Activated naive CD8-positive, alpha-beta T cell treated with anti-CD3 and anti-CD28 coated beads, Interleukin-2, amount 50 U/mL, for 24 hours (primary cell): ENCODE data around the gene S1PR2.
"Not testable (repeated sequence)": the region's sequence is repeated elsewhere in the genome, so short reads cannot be mapped to it uniquely, and the experiment has no call there.

Source experiments
- ATAC-seq: fragments of 150-1000 bp; cut with Tn5 transposase; one replicate; pipeline ENCODE4 v1.10.0; 2021
- DNase-seq: peaks from one replicate; pipeline ENCODE4 v3.0.0; 2021
- H3K27ac Mint-ChIP-seq: one replicate; pipeline ENCODE4 v1.8.0; 2021; ENCODE audit warnings: mild to moderate bottlenecking, mixed read lengths
- H3K27me3 Mint-ChIP-seq: one replicate; pipeline ENCODE4 v1.8.0; 2021; ENCODE audit warnings: mixed read lengths
- H3K36me3 Mint-ChIP-seq: one replicate; pipeline ENCODE4 v1.8.0; 2021; ENCODE audit warnings: low read depth, mixed read lengths
- H3K4me1 Mint-ChIP-seq: one replicate; pipeline ENCODE4 v1.8.0; 2021; ENCODE audit warnings: mixed read lengths
- H3K4me3 Mint-ChIP-seq: one replicate; pipeline ENCODE4 v1.8.0; 2021; ENCODE audit warnings: mild to moderate bottlenecking, moderate library complexity, mixed read lengths
- H3K9me3 Mint-ChIP-seq: one replicate; pipeline ENCODE4 v1.8.0; 2021; ENCODE audit warnings: mixed read lengths

Gene S1PR2

DNA sequence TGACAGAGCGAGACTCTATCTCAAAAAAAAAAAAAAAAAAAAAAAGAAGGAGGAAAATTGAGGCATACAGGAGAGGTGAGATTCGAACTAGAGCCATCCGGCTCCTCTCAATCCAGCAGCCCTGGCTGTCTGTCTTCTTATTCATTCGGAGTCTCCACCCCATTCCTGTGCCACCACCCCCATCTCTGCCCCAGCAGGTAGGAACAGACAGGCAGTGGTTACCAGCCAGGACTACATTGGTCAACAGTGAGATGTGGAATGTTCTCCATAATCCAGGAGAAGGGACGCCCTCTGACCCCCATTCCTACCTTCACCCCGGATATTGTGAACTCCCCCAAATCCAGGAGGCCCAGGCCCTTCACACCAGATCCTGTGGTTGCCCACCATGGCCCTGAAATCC, 6.6 kb upstream of the S1PR2 start:
- Mint-ChIP-seq H3K27me3 (no peaks in the 10 kb centered on the region), H3K27ac (no peak overlapping the region), H3K4me3 (no peak overlapping the region), H3K36me3 (no peaks in the 10 kb centered on the region), H3K9me3 (no peaks in the 10 kb centered on the region), H3K4me1 (peaks cover 29% of the 10 kb centered on the region)
- DNase-seq (no peak), ATAC-seq (no peak)

DNA sequence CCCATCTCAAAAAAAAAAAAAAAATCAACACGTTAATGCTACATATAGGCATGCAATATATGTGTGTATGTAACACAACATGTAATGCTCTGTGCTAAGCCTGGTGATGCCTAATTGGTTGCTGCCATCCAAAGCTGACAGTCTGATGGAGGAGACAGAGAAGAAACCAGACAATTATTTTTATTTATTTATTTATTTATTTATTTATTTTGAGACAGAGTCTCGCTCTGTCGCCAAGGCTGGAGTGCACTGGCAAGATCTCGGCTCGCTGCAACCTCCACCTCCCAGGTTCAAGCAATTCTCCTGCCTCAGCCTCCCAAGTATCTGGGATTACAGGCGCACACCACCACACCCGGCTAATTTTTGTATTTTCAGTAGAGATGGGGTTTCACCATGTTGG, 4.3 kb upstream of the S1PR2 start:
- H3K27ac Mint-ChIP-seq, result peak overlapping the region; percentile 98
- H3K9me3 Mint-ChIP-seq, H3K27me3 Mint-ChIP-seq, H3K4me3 Mint-ChIP-seq, ATAC-seq, DNase-seq, H3K36me3 Mint-ChIP-seq: not testable (repeated sequence)
- peaks cover 35% of the 10 kb centered on the region for H3K4me1 Mint-ChIP-seq

DNA sequence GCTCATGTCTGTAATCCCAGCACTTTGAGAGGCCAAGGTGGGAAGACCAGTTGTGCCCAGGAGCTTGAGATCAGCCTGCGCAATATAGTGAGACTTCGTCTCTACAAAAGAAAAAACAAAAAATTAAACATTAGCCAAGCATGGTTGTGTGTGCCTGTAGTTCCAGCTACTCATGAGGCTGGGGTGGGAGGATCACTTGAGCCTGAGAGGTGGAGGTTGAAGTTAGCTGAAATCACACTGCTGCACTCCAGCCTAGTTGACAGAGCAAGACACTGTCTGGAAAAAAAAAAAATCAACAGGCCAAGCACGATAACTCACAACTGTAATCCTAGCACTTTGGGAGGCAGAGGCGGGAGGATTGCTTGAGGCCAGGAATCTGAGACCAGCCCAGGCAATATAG, 3.9 kb upstream of the S1PR2 start:
- H3K36me3 Mint-ChIP-seq, result no peaks in the 10 kb centered on the region
- no peaks in the 10 kb centered on the region for H3K9me3 Mint-ChIP-seq
- H3K27ac Mint-ChIP-seq, result peak overlapping the region; percentile 98
- no peak for DNase-seq
- H3K27me3 Mint-ChIP-seq, result no peaks in the 10 kb centered on the region
- H3K4me3 Mint-ChIP-seq, result no peak overlapping the region
- ATAC-seq, result no peak
- peaks cover 35% of the 10 kb centered on the region for H3K4me1 Mint-ChIP-seq

DNA sequence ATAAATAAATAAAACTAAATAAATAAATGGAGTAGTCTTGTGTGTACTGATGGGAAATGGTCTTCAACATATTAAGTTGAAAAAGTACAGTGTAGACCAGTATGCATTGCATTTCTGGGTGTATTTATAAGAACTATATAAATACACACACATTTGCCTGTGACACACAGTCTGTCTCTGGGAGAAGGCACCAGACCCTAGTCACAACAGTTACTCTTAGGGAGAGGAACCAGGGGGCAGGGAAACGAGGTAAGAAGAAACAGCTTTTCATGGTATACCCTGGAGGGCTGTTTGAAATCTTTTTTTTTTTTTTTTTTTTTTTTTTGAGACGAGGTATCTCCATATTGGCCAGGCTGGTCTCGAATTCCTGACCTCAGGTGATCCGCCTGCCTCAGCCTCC, 2.8 kb upstream of the S1PR2 start:
- H3K4me1 Mint-ChIP-seq, result peaks cover 38% of the 10 kb centered on the region
- H3K4me3 Mint-ChIP-seq, result no peak overlapping the region
- no peaks in the 10 kb centered on the region for H3K36me3 Mint-ChIP-seq
- H3K27ac Mint-ChIP-seq, result no peak overlapping the region
- H3K27me3 Mint-ChIP-seq, result no peaks in the 10 kb centered on the region
- ATAC-seq (no peak), DNase-seq (no peak)
- H3K9me3 Mint-ChIP-seq, result no peaks in the 10 kb centered on the region

DNA sequence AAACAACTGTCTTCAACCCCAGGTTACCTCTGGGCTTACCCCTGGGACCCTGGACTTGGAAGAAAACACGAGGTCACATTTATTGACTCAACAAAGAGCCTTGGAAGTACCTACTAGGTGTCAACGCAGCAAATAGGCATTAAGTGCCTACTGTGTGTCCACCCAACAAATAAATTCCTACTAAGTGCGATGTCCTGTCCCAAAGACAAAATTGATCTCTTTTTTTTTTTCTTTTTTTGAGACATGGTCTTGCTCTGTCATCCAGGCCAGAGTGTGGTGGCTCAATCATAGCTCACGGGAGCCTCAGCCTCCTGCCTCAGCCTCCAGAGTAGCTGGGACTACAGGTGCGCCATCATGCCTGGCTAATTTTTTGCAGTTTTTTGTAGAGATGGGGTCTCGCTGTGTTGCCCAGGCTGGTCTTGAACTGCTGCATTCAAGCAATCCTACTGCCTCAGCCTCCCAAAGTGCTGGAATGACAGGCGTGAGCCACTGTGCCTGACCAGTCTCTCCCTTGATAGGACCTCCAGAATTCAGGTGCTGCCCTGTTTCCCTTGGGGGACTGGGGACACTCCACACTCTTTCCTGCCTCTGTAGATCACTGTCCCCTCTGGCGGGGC, 589 bp upstream of the S1PR2 start:
- peaks cover 34% of the 10 kb centered on the region for H3K4me1 Mint-ChIP-seq
- ATAC-seq, result no peak
- no peaks in the 10 kb centered on the region for H3K9me3 Mint-ChIP-seq
- DNase-seq, result no peak
- no peaks in the 10 kb centered on the region for H3K27me3 Mint-ChIP-seq
- H3K36me3 Mint-ChIP-seq, result no peaks in the 10 kb centered on the region
- H3K4me3 Mint-ChIP-seq, result peak overlapping the region; percentile 71
- H3K27ac Mint-ChIP-seq, result peak overlapping the region; percentile 27

DNA sequence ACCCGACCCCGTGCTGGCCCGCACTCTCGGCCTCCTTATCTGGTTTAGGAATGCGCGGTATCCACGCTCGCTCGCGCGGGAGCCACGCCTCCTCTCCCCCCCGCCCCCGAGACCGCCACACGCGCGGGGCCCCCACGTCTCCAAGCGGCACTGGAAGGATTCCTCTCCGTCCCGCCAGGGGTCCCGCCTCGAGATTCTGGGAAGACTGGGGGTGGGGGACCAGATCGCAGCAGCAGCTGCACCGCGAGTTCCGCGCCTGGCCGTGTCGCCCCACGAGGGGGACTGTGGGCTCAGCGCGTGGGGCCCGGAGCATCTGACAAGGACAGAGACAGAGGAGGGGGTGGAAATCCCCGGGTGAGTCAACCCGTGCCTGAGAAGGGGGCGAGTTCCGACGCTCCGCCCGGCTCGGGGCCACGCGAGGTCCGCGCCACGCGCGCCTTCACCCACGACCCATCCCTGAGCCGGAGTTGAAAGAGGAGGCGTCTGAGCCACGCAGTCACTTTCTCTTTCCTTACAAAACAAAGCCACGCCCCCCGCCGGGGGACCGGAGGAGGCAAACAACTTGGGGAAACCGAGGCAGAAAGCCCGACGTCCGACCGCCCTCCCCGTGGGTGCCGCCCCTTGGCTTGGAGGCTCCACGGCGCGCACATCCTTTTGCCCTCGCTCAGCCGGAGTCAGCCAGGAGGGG, 814 bp downstream of the S1PR2 start:
- Mint-ChIP-seq H3K4me1 (peaks cover 22% of the 10 kb centered on the region), H3K36me3 (no peaks in the 10 kb centered on the region), H3K27me3 (no peaks in the 10 kb centered on the region), H3K27ac (peak overlapping the region; percentile 81), H3K4me3 (peak overlapping the region; percentile 79), H3K9me3 (no peaks in the 10 kb centered on the region)
- ATAC-seq (peak; percentile 33), DNase-seq (peak; percentile 64)

DNA sequence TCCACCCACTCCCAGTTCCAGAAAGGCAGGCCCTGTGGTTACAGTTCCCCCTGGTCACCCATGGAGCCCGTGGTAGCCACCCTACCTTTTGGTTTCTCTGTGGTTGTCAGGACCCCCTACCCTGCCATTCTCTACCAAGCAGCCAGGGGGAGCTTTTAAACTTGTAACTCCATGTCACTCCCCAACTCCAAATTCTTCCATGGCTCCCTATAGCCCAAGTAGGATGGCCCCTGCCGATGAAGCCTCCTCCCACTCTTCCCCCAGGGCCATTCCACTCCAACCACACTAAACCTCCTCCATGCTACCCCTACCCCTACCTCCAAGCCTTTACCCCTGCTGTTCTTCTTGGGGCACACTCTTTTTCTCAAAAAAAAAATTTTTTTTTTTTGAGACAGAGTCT, 2.2 kb downstream of the S1PR2 start:
- Mint-ChIP-seq H3K27ac (peak overlapping the region; percentile 81), H3K4me3 (no peak overlapping the region)
- no peak for ATAC-seq

DNA sequence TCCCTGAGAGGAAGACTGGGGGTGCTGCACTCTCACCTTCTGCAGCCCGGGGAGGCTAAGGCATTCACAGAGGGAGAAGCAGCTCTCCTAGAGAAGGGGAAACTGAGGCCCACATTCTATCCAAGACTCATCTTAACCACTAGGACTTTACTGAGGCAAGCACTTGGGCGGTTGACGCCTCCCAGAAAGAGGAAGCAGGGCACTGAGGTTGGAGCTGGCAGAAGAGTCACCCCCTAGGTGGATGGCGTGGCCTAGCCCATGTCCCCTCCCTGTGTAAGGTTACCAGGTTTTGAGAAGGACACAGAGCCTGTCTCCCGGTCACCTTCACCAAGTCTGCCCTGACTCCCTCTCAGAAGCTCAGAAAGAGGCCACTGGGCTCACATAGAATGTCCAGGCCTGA, 2.7 kb downstream of the S1PR2 start:
- Mint-ChIP-seq H3K36me3 (no peaks in the 10 kb centered on the region), H3K4me1 (peaks cover 18% of the 10 kb centered on the region), H3K4me3 (no peak overlapping the region), H3K27me3 (no peaks in the 10 kb centered on the region), H3K9me3 (no peaks in the 10 kb centered on the region), H3K27ac (no peak overlapping the region)
- ATAC-seq (no peak), DNase-seq (no peak)

More for the DNA sequence above, 2.2 kb downstream of the S1PR2 start:
- peaks cover 18% of the 10 kb centered on the region for H3K4me1 Mint-ChIP-seq
- H3K27me3 Mint-ChIP-seq, result no peaks in the 10 kb centered on the region
- DNase-seq, result peak; percentile 36
- H3K36me3 Mint-ChIP-seq, result no peaks in the 10 kb centered on the region
- H3K9me3 Mint-ChIP-seq, result no peaks in the 10 kb centered on the region

DNA sequence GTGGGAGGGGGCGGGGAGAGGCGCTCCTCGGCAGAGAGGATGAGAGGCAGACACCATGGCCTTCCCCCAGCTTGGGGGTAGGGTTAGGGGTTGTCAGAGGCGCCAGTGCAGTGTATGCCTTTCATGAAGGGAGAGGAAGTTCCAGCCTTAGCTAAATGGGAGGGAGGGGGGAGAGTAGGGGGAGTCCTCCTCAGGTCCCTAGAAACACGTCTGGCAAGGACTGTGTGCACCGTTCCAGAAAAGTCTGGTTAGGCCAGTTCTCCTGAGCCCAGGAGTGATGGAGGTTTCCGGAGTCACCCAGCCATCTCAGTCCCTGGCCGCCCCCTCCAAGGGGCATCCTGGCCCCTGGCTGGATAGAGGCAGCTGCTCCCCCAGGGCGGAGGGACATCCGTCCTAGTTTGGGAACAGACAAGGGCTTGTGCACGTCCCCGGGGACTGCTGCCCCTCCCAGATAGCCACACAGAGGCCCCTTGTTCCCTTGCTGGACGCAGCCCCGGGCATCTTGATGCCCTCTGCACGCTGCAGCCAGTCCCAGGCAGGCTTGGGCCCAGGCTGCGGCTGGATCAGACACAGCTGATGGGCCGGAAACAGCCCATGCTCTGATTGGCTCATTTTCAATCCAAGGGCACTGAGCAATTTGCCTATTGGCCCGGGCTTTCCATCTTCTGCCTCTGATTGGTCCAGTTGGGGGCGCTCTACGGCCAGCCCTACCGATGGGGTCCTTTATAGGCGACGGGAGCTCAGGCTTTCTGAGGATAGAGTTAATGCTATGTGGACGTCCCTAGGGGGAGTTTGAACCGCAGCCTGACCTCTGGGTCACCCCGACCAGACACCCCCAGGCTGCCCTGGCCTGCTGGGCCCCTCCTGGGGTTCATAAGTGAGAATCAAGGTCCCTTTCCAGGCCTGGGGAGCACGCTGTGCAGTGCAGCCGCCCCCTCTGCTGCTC, 3.8 kb downstream of the S1PR2 start:
- ATAC-seq, result no peak
- no peaks in the 10 kb centered on the region for H3K9me3 Mint-ChIP-seq
- no peaks in the 10 kb centered on the region for H3K27me3 Mint-ChIP-seq
- no peak for DNase-seq
- H3K4me3 Mint-ChIP-seq, result no peak overlapping the region
- peaks cover 18% of the 10 kb centered on the region for H3K4me1 Mint-ChIP-seq
- H3K27ac Mint-ChIP-seq, result no peak overlapping the region
- H3K36me3 Mint-ChIP-seq, result no peaks in the 10 kb centered on the region

DNA sequence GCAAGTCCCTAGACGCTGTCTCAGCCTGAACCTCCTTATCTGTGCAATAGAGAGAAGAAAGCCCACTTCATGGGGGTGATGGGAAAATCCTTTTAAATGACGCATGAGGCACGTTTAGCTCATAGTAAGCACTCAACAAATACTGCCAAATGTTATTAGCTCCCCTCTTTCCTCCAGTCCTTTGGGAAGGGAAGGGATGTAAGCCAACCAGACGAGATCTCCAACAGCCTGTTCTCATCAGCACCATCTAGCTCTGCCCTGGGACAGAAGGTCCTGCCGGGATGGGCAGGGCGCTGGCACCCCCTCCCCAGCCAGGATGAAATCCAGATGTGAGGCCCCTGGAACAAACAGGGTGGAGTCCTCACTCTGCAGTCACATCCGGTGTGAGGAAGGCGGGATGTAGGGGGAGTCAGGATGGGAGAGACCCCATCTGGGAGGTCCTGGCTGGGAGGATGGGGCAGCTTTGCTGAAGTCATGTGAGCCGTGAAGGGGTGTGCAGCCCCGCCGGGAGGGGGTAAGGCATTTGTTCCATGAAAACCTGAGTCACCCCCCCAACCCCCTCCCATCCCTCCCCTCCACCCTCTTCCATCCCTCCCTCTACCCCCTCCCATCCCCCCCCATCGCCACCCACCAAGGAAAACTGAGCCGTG, 4.6 kb downstream of the S1PR2 start:
- peaks cover 13% of the 10 kb centered on the region for H3K4me1 Mint-ChIP-seq
- no peak for ATAC-seq
- DNase-seq, result no peak
- no peak overlapping the region for H3K4me3 Mint-ChIP-seq
- no peaks in the 10 kb centered on the region for H3K9me3 Mint-ChIP-seq
- no peak overlapping the region for H3K27ac Mint-ChIP-seq
- no peaks in the 10 kb centered on the region for H3K27me3 Mint-ChIP-seq
- H3K36me3 Mint-ChIP-seq, result no peaks in the 10 kb centered on the region

DNA sequence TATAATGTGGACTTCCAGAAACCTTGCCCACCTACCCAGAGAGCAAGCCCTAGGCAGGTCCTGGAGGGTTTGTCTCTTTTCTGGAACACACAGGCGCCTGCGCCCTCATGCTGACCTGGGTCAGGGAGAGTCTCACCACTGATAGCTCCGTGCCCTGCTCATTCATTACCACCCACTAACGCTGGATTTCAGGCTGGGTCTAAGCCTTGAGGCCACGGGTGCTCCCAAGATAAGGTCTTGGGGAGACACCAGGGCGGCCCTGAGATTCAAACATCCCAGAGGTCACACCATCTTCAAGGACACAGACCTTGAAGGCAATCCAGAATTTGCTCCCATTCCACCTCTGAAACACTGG, 5.1 kb downstream of the S1PR2 start:
- ATAC-seq, result no peak
- Mint-ChIP-seq H3K9me3 (no peaks in the 10 kb centered on the region), H3K27me3 (no peaks in the 10 kb centered on the region), H3K4me1 (peaks cover 12% of the 10 kb centered on the region), H3K36me3 (no peaks in the 10 kb centered on the region), H3K27ac (no peak overlapping the region), H3K4me3 (no peak overlapping the region)
- no peak for DNase-seq

DNA sequence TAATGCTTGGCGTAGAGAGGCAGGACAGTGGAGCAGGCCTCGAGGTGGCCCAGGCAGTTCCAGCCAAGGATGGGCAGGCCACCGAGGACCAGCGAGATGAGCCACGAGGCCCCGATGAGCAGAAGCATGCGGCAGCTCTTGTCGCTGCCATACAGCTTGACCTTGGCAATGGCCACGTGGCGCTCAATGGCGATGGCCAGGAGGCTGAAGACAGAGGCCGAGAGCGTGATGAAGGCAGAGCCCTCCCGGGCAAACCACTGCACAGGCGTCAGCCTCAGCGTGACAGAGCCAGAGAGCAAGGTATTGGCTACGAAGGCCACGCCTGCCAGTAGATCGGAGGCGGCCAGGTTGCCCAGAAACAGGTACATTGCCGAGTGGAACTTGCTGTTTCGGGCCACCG, 6.8 kb downstream of the S1PR2 start:
- H3K9me3 Mint-ChIP-seq, result no peaks in the 10 kb centered on the region
- no peak overlapping the region for H3K27ac Mint-ChIP-seq
- no peak for DNase-seq
- H3K4me3 Mint-ChIP-seq, result no peak overlapping the region
- peaks cover 5% of the 10 kb centered on the region for H3K4me1 Mint-ChIP-seq
- H3K27me3 Mint-ChIP-seq, result no peaks in the 10 kb centered on the region
- no peaks in the 10 kb centered on the region for H3K36me3 Mint-ChIP-seq
- no peak for ATAC-seq

DNA sequence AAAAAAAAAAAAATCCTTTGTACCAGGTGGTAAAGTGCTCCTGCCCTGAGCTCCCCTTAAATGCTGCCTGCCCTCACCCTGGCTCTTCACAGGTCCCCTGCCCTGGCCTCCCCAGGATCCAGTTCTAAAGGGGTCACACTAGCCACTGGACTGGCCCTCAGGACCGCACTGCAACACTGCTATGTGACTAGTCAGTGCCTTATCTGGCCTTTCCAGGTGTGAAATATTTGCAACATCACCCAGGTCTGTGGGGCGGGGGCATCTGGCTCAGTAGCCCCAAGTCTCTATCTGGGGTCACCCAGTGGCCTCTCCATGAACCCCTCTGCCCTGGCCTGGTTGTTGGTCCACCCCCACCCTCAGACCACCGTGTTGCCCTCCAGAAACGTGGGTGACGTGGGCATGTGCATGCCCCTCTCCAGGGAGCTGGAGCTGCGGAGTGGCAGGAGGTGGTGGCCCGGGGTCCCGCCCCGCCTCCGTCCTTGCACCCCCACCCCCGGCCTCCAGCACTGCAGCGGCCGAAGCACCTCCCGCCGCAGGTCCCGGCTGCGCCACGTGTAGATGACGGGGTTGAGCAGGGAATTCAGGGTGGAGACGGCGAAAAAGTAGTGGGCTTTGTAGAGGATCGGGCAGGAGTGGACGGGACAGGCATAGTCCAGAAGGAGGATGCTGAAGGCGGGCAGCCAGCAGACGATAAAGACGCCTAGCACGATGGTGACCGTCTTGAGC, 7.5 kb downstream of the S1PR2 start:
- H3K27me3 Mint-ChIP-seq, result no peaks in the 10 kb centered on the region
- peaks cover 3% of the 10 kb centered on the region for H3K4me1 Mint-ChIP-seq
- no peak overlapping the region for H3K4me3 Mint-ChIP-seq
- H3K36me3 Mint-ChIP-seq, result no peaks in the 10 kb centered on the region
- ATAC-seq, result no peak
- no peak overlapping the region for H3K27ac Mint-ChIP-seq
- no peak for DNase-seq
- no peaks in the 10 kb centered on the region for H3K9me3 Mint-ChIP-seq

DNA sequence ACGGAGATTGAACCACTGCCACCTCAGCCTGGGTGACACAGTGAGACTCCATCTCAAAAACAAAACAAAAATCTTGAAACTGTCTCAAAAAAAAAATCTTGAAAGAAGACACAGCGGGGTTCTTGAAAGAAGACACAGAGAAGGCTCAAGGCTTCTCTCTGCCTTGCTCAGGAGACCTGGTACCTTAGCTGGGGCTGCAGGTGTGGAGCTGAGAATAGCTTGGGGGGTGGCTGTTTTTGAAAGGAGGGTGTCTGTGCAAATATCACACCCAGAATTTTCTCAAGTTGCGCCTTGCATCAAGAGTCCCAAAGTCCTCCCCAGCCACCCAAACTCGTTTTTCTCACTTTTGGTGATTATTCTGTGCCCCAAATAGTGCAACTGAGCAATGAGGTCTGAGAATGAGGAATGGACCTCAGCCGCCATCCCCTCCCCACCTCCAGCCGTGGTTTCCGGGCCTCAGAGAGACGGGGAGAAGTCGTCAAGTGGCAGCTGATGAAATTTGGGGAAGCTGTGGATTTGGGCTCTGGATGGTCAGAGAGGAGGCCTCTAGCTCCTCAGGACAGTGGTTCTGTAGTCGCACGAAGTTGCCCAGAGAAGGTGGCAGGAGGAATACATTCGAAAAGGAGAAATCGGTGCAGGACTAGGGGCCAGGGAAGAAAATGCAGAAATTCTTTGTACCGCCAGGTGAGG, 8.8 kb downstream of the S1PR2 start:
- H3K27me3 Mint-ChIP-seq, result no peaks in the 10 kb centered on the region
- H3K4me3 Mint-ChIP-seq, result no peak overlapping the region
- no peak overlapping the region for H3K27ac Mint-ChIP-seq
- peaks cover 3% of the 10 kb centered on the region for H3K4me1 Mint-ChIP-seq
- no peak for ATAC-seq
- H3K36me3 Mint-ChIP-seq, result no peaks in the 10 kb centered on the region
- no peak for DNase-seq
- H3K9me3 Mint-ChIP-seq, result no peaks in the 10 kb centered on the region
